Upper lobe of right lung (tissue), 1 donor: ENCODE measurements around the gene CCDC187. TPM values are rescaled to one million over a fixed set of nuclear protein-coding genes. Genes with fewer than 3 reads are reported as not detected.

Experiments used
- ATAC-seq: fragments of 200-7000 bp; cut with Tn5 transposase; one replicate; pipeline ENCODE4 v1.9.1; 2020; ENCODE audit warnings: mild to moderate bottlenecking, moderate library complexity
- DNase-seq: peaks from one replicate; pipeline ENCODE4 v3.0.0-alpha.2; 2020
- H3K27ac ChIP-seq: fragments of 200-600 bp; one replicate; pipeline ENCODE4 v1.8.0; 2022
- H3K27me3 ChIP-seq: fragments of 200-600 bp; one replicate; pipeline ENCODE4 v1.8.0; 2022; ENCODE audit warnings: mild to moderate bottlenecking
- H3K36me3 ChIP-seq: fragments of 200-600 bp; one replicate; pipeline ENCODE4 v1.8.0; 2022
- H3K4me1 ChIP-seq: fragments of 200-600 bp; one replicate; pipeline ENCODE4 v1.8.0; 2022
- H3K4me3 ChIP-seq: fragments of 200-600 bp; one replicate; pipeline ENCODE4 v1.8.0; 2022; ENCODE audit warnings: mild to moderate bottlenecking
- H3K9me3 ChIP-seq: fragments of 200-600 bp; one replicate; pipeline ENCODE4 v1.8.0; 2022
- intact Hi-C: fragments of 100-400 bp; cut with DNase I; formaldehyde crosslinking; loops from one replicate; pipeline ENCODE4 v1.11.0; 2022
- total RNA-seq: library from RNA; stranded (reverse); fragmentation: NEBNext Ultra II Directional; extraction: Animal tissue kit (Norgen Biotek cat#: 25700); gene quantifications from one replicate; pipeline ENCODE4 v1.2.1, GENCODE V29; 2021
- TF ChIP-seq, protein P1 (sequence below): fragments of 200-600 bp; IDR thresholded peaks from one replicate; pipeline ENCODE4 v1.8.0; 2022; ENCODE audit warnings: antibody characterized with exemption
- donor health status: DM: no; HTN: yes; CAD: no; lungs with severe emphysema.

Gene CCDC187
- total RNA-seq, 1 donor from 2014 or later: 0.09 TPM

DNA sequence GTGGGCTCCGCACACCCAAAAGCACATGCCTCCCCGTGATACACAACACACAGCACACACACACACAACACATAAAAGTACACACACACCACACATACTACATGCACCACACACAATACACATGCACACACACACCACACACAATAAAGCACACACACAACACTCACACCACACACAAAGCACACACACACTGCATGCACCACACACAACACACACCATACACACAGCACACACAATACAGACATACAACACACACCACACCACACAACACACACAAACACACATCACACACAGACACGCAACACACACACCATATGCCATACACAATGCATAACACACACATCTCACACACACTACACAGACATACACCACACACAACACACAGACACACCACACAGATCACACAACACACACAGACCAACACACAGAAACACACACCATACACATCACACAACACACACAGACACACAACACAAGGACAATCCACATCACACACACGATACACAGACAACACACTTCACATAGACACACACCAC, 3.4 kb upstream of the CCDC187 start:
- H3K4me3 ChIP-seq: no peak overlapping the region
- ATAC-seq: no peak
- H3K9me3 ChIP-seq: no peaks in the 10 kb centered on the region
- no peak overlapping the region for H3K27ac ChIP-seq
- H3K4me1 ChIP-seq: no peaks in the 10 kb centered on the region
- no peak for DNase-seq
- H3K36me3 ChIP-seq: no peaks in the 10 kb centered on the region
- H3K27me3 ChIP-seq: peaks cover 13% of the 10 kb centered on the region
- intact Hi-C loops: no loop called here
- TF ChIP-seq, protein P1, sequence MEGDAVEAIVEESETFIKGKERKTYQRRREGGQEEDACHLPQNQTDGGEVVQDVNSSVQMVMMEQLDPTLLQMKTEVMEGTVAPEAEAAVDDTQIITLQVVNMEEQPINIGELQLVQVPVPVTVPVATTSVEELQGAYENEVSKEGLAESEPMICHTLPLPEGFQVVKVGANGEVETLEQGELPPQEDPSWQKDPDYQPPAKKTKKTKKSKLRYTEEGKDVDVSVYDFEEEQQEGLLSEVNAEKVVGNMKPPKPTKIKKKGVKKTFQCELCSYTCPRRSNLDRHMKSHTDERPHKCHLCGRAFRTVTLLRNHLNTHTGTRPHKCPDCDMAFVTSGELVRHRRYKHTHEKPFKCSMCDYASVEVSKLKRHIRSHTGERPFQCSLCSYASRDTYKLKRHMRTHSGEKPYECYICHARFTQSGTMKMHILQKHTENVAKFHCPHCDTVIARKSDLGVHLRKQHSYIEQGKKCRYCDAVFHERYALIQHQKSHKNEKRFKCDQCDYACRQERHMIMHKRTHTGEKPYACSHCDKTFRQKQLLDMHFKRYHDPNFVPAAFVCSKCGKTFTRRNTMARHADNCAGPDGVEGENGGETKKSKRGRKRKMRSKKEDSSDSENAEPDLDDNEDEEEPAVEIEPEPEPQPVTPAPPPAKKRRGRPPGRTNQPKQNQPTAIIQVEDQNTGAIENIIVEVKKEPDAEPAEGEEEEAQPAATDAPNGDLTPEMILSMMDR: no peak

DNA sequence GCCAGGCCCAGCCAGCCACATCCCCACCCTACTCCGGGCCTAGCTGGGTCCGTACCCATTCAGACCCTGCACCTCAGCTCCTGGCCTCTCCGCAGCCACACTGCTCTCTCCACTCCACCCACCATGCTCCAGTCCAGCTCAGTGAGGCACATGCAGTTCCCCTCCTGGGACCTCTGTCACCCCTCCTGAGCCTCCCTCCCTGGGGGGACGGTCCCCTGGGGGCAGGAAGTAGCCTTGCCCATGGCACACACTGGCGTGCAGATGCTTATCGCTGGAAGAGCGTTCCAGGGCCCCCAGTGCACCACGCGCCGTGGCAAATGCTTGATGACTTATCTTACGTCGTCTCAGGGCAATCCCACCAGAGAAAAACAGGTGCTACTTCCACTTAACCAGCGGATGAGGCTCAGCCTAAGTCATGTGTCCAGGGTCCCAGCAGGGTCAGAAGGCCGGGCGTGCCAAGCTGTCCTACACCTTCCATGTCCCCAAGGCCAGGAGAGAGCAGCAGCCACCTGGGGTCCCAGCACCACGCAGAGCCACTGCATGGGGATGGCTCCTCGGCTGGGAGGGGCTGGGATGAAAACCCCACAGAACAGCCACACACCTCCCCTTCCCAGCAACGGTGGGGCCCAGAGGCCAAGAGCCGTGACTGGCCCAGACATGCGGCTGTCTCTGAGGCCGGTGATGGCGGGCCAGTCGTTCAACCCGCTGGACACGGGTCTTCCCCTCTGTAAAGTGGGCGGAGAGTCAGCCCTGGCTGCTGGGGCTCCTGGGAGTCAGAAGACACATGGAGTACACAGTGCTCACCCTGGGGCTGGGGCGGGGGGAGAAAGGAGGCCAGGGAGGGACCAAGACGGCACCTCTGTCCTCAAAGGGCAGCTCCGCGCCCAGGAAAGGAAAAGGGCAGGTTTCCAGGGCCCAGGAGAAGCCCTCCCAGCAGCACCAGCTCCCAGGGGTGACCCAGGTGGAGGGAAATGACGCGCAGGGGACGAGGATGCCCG, 2.6 kb upstream of the CCDC187 start:
- ATAC-seq: no peak
- intact Hi-C loops: no loop called here

DNA sequence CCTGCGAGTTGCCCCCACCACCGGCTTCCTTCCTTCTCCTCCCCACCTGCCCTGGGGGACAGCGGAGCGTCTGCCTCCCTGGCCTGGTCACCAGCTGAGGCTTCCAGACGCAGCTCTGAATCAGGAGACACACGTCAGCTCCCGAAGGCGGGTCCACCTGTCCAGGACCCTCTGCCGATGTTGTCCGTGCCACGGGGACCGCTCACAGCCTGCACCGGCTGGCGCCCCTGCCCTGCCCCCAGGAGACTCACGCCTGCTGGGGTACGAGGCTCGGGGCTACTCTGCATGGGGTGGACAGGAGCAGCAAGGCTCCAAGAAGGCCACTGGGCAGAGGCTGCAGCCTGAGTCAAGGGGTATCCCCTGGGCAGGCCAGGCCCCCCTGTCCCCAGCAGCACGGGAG, 1.9 kb upstream of the CCDC187 start:
- H3K27ac ChIP-seq: no peak overlapping the region
- no peaks in the 10 kb centered on the region for H3K4me1 ChIP-seq
- TF ChIP-seq, protein P1: no peak
- ATAC-seq (no peak), DNase-seq (no peak)
- H3K4me3 ChIP-seq: no peak overlapping the region
- H3K36me3 ChIP-seq: no peaks in the 10 kb centered on the region
- peaks cover 7% of the 10 kb centered on the region for H3K27me3 ChIP-seq
- no peaks in the 10 kb centered on the region for H3K9me3 ChIP-seq
- intact Hi-C loops: no loop called here

More for the DNA sequence above, 2.6 kb upstream of the CCDC187 start:
- peaks cover 13% of the 10 kb centered on the region for H3K27me3 ChIP-seq
- TF ChIP-seq, protein P1: no peak
- DNase-seq: no peak
- no peak overlapping the region for H3K4me3 ChIP-seq
- H3K9me3 ChIP-seq: no peaks in the 10 kb centered on the region
- no peak overlapping the region for H3K27ac ChIP-seq
- no peaks in the 10 kb centered on the region for H3K36me3 ChIP-seq
- no peaks in the 10 kb centered on the region for H3K4me1 ChIP-seq

DNA sequence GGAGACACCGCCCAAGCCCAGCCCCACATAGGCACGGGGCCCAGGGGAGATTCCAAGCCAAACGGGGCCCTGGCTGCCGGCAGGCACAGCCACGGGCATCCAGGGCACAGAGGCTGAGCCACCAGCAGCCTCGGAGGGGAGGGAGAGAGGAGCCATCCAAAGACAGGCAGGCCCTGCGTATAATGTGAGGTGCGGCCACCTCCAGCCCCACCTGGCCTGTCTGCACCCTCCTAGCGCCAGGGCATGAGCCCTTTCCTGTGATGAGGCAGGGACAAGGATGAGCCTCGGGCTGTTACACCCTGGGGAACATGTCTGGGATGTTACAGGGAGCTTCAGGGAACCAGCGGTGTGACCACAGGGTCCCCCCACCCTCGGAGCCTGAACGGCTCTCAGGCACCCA, 1.1 kb upstream of the CCDC187 start:
- intact Hi-C loops: no loop called here
- H3K27me3 ChIP-seq: no peaks in the 10 kb centered on the region
- no peak for DNase-seq

DNA sequence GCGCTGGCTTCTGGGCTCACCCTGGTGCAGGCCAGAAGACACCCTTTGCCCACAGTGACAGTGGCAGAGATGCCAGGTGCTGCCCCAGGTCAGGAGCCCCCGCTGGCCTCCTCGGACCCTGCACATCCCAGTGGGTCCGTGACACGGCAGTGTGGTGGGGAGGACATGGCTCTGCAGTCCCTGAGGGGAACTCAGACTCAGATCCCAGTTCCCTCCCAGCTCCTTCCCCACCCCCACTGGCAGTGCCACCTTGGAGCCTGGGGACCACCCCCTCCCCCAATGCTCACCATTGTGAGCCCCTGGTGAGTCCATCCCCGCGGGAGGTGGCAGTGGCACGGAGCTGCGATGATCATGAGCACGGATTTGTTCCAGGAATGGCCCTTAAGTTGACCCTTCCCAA, 562 bp upstream of the CCDC187 start:
- no peak for DNase-seq
- ATAC-seq: no peak
- Histone ChIP-seq H3K27ac (no peak overlapping the region), H3K4me3 (no peak overlapping the region), H3K9me3 (no peaks in the 10 kb centered on the region), H3K36me3 (no peaks in the 10 kb centered on the region), H3K4me1 (no peaks in the 10 kb centered on the region), H3K27me3 (no peaks in the 10 kb centered on the region)
- intact Hi-C loops: no loop called here
- TF ChIP-seq, protein P1: no peak

More for the DNA sequence above, 1.1 kb upstream of the CCDC187 start:
- no peak overlapping the region for H3K4me3 ChIP-seq
- H3K27ac ChIP-seq: no peak overlapping the region
- no peaks in the 10 kb centered on the region for H3K9me3 ChIP-seq
- TF ChIP-seq, protein P1: no peak
- ATAC-seq: no peak
- no peaks in the 10 kb centered on the region for H3K4me1 ChIP-seq
- no peaks in the 10 kb centered on the region for H3K36me3 ChIP-seq
